Measurements from ENCODE around the gene RBBP7. TPM values are rescaled to one million over a fixed set of nuclear protein-coding genes. Genes with fewer than 3 reads are reported as not detected.

Gene RBBP7
- total and polyA plus RNA-seq, 2 donors (not counting 3 experiments of a cell fraction or from before 2014, with no cell fraction given), result 81.5 to 130 TPM

- no peaks in the 10 kb centered on the region for H3K79me2 ChIP-seq (ENCODE audit: control insufficient read depth, insufficient read depth, low read length)
- no peak overlapping the region for H2AFZ ChIP-seq (ENCODE audit: low read depth, low read length)
- H3K27ac ChIP-seq (ENCODE audit: insufficient read depth, low read depth, low read length), result no peak overlapping the region
- no peaks in the 10 kb centered on the region for H3K9me1 ChIP-seq (replicated peaks; ENCODE audit: control insufficient read depth, extremely low read depth, insufficient read depth, low read length)
- no peaks in the 10 kb centered on the region for H4K20me1 ChIP-seq (replicated peaks; ENCODE audit: control insufficient read depth, extremely low read depth, insufficient read depth, low read length)
- no peaks in the 10 kb centered on the region for H3K36me3 ChIP-seq (ENCODE audit: control insufficient read depth in 2 of 2, extremely low read depth in 1 of 2, insufficient read depth in 2 of 2, low read length in 2 of 2)
- H3K9me3 ChIP-seq (replicated peaks; ENCODE audit: control insufficient read depth, insufficient read depth, low read length), result no peaks in the 10 kb centered on the region
- TF ChIP-seq POLR2AphosphoS5 (IDR thresholded peaks at IDR 0.05; ENCODE audit: insufficient read depth, low read depth, low read length), result no peak
- TF ChIP-seq EZH2 (IDR thresholded peaks at IDR 0.05; ENCODE audit: borderline replicate concordance, low read depth, low read length, severe bottlenecking), result no peak
- no peak for TF ChIP-seq CTCF (IDR thresholded peaks at IDR 0.05; ENCODE audit: extremely low read depth in 1 of 2, insufficient read depth in 1 of 2, low read depth in 1 of 2, low read length in 2 of 2)
- no peak for TF ChIP-seq FOS (IDR thresholded peaks at IDR 0.05; ENCODE audit: borderline replicate concordance, insufficient read depth, low read length)
- dilution Hi-C loops (cut with MboI; ENCODE audit: extremely low pct_ligation_motif_present, low sequenced_read_pairs), result no loop called here
- intact Hi-C loops (cut with micrococcal nuclease), result no loop called here
- H3K27me3 ChIP-seq (ENCODE audit: control insufficient read depth in 2 of 2, insufficient read depth in 2 of 2, low read length in 2 of 2), result peaks cover 0 to 2% of the 10 kb centered on the region in 2 experiments
- DNase-seq (ENCODE audit: low read depth, low spot score), result no peak
- H3K4me2 ChIP-seq (ENCODE audit: insufficient read depth, low read length), result no peak overlapping the region
- no peak for FAIRE-seq
- BruUV-seq (replicated peaks), result no TSS peak
- ChIA-PET CTCF (no interaction called here), POLR2A (no interaction called here)
- no peak overlapping the region for H3K9ac ChIP-seq (replicated peaks; ENCODE audit: extremely low read depth, insufficient read depth, low read length)
- no peak overlapping the region for H3K4me3 ChIP-seq (replicated peaks in 1 of 3; ENCODE audit: insufficient read depth in 1 of 3, low read depth in 1 of 3, low read length in 3 of 3)
- peaks cover 2% of the 10 kb centered on the region for H3K4me1 ChIP-seq (ENCODE audit: control insufficient read depth, extremely low read depth, insufficient read depth, low read length)
Measured at GRCh38 chrX:16918979-16919378, 48.8 kb upstream of the RBBP7 start.

- no peak for FAIRE-seq
- H3K9ac ChIP-seq (replicated peaks; ENCODE audit: extremely low read depth, insufficient read depth, low read length), result no peak overlapping the region
Measured at GRCh38 chrX:16917120-16917519, 47.0 kb upstream of the RBBP7 start.

More at GRCh38 chrX:16917120-16917519, 47.0 kb upstream of the RBBP7 start:
- dilution Hi-C loops (cut with MboI; ENCODE audit: extremely low pct_ligation_motif_present, low sequenced_read_pairs), result no loop called here
- Histone ChIP-seq H3K4me1 (ENCODE audit: control insufficient read depth, extremely low read depth, insufficient read depth, low read length) (peaks cover 2% of the 10 kb centered on the region), H3K27ac (ENCODE audit: insufficient read depth, low read depth, low read length) (no peak overlapping the region), H3K27me3 (ENCODE audit: control insufficient read depth in 2 of 2, insufficient read depth in 2 of 2, low read length in 2 of 2) (no peaks in the 10 kb centered on the region), H3K9me3 (replicated peaks; ENCODE audit: control insufficient read depth, insufficient read depth, low read length) (no peaks in the 10 kb centered on the region), H4K20me1 (replicated peaks; ENCODE audit: control insufficient read depth, extremely low read depth, insufficient read depth, low read length) (no peaks in the 10 kb centered on the region), H2AFZ (ENCODE audit: low read depth, low read length) (no peak overlapping the region), H3K79me2 (ENCODE audit: control insufficient read depth, insufficient read depth, low read length) (no peaks in the 10 kb centered on the region), H3K4me2 (ENCODE audit: insufficient read depth, low read length) (no peak overlapping the region), H3K9me1 (replicated peaks; ENCODE audit: control insufficient read depth, extremely low read depth, insufficient read depth, low read length) (no peaks in the 10 kb centered on the region), H3K4me3 (replicated peaks in 1 of 3; ENCODE audit: insufficient read depth in 1 of 3, low read depth in 1 of 3, low read length in 3 of 3) (no peak overlapping the region), H3K36me3 (ENCODE audit: control insufficient read depth in 2 of 2, extremely low read depth in 1 of 2, insufficient read depth in 2 of 2, low read length in 2 of 2) (no peaks in the 10 kb centered on the region)
- CTCF ChIA-PET, result interaction anchor here (1.2 to 1.7 kb wide), 2 partner anchors 24 to 129 kb away, joined by 3 to 4 read pairs; no protein-coding TSS in a partner anchor
- intact Hi-C loops (cut with micrococcal nuclease), result no loop called here
- no peak for DNase-seq (ENCODE audit: low read depth, low spot score)
- POLR2A ChIA-PET, result no interaction called here
- BruUV-seq (replicated peaks), result no TSS peak
- TF ChIP-seq EZH2 (IDR thresholded peaks at IDR 0.05; ENCODE audit: borderline replicate concordance, low read depth, low read length, severe bottlenecking) (no peak), CTCF (IDR thresholded peaks at IDR 0.05; ENCODE audit: extremely low read depth in 1 of 2, insufficient read depth in 1 of 2, low read depth in 1 of 2, low read length in 2 of 2) (no peak), JUN (IDR thresholded peaks at IDR 0.05; ENCODE audit: borderline replicate concordance, insufficient read depth, insufficient read length, low read depth) (no peak), MAX (IDR thresholded peaks at IDR 0.05; ENCODE audit: insufficient read depth, insufficient read length) (no peak), POLR2A (IDR thresholded peaks at IDR 0.05; ENCODE audit: low read depth, low read length) (no peak), POLR2AphosphoS5 (IDR thresholded peaks at IDR 0.05; ENCODE audit: insufficient read depth, low read depth, low read length) (no peak), FOS (IDR thresholded peaks at IDR 0.05; ENCODE audit: borderline replicate concordance, insufficient read depth, low read length) (no peak), GATA2 (IDR thresholded peaks at IDR 0.05; ENCODE audit: insufficient read depth, insufficient read length, low read depth, low read length) (no peak), MYC (IDR thresholded peaks at IDR 0.05; ENCODE audit: low read depth, low read length) (no peak)

Data from endothelial cell of umbilical vein (primary cell).